A204.1 (cell line): ENCODE data around the gene FUT3.

ENCODE experiments used
- FAIRE-seq: peaks from 2 replicates; lab custom pipeline; 2012; peaks lifted over from hg19 to GRCh38; lab: Jason Lieb, UNC

The FUT3 gene

DNA sequence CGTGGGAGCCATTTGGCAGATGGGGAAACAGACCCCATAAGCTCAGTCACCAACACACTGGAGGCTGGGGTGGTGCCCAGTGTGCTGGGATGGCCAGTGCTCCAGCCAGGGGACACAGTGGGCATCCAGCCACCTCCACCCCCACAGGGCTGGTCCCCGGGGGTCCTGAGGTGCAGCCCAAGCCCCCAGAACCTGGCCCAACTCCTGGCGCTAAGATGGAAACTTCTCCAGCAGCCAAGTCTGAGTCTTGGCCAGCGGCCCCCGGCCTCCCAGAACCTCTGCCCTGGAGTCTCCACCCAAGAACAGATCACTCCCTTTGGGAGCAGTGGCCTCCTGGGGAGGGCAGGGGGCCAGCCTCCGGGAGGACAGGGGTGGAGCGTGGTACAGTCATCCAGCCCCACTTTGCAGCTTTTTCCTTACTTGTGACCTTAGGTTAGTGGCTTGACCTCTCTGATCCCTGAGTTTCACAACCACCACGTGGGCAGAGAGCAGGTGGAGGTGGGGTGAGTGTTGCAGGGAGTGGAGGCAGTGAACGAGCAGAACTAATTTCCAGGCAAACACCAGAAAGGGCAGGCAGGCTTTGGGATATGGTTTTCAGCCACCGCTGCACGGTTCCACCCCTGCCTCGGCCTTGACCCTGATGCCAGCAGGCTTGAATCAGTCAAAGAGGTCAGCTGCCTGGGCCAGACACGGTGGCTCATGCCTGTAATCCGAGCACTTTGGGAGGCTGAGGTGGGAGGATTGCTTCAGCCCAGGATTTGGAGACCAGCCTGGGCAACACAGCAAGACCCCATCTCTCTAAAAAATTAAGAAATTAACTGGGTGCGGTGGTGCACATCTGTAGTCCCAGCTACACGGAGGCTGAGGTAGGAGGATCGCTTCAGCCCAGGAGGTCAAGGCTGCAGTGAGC is 50.6 kb downstream of the FUT3 start:
- no peak for FAIRE-seq

DNA sequence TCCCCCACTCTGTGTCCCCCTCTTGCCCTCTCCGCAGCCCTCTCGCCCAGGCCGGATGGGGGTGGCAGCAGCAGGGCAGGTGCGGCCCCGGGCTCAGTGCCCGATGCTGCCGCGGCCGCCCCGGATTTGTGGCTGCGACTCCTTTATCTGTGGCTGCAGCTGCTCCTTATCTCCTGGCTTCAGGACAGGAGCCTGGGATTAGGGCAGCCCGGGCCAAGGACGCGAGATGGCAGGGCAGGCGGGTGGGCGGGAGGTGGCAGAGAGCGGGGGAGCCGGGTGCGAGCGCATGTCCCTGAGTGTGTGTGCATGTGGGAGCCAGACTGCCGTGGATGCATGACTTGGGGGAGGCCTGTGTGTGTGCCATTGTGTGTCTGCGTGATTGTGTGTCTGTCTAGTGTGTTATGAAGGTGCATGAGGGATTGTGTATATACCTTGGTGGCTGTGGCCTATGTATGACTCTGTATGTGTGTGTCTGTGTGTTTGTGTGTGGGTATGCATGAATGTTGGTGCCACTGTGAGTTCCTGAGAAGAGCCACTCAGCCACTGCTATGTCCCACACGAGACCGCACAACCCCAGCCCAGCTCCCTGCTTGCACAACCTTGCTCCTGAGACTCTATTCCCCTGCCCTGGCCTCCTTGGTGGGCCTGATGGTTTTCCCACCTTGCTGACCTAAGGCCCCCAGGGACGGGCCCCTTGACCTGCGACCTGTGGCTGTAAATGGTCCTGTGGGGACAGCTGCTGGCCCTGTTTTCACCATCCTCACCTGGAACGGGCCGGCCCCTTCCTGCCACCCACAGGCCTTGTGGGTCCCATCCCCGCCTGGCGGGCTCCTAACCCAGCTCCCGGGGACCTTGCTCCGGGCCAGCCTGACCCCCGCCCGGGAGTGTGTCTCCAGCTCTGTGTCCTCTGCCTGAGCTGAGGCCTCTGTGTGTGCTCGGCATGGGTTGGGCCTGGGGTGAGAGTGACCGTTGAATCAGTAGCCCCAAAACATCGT is 51.7 kb downstream of the FUT3 start:
- FAIRE-seq = no peak

DNA sequence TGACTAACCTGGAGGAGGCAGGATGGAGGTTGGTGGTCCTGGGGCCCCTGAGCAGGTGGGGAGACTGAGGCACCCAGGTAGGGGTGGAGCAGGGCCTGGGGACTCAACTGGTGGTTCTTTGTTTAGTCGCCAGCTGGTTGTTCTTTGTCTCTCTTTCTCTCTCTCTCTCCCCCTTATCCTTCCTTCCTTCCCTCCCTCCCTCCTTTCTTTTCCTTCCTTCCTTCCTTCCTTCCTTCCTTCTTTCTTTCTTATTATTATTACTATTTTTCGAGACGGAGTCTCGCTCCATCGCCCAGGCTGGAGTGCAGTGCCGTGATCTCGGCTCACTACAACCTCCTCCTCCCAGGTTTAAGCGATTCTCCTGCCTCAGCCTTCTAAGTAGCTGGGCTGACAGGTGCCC is 53.0 kb downstream of the FUT3 start:
- FAIRE-seq = no peak

DNA sequence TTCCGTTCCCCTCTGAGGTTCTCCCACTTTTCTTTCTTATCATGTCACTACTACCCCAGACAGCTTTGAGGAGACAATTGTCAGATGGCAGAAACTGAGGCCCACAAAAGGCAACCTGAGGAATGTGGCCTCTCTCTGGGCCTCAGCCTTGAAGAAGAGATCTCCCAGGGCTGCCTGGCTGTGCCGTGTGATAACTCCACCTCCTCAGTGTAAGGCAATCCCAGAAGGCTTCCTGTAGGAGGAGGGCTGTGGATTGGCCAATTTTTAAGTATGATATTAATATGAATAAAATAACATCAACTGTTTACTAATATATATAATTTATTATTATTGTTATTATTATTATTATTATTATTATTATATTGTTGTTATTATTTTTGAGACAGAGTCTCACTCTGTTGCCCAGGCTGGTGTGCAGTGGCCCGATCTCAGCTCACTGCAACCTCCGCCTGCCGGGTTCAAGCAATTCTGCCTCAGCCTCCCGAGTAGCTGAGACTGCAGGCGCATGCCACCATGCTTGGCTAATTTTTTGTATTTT is 55.8 kb downstream of the FUT3 start:
- FAIRE-seq = no peak

DNA sequence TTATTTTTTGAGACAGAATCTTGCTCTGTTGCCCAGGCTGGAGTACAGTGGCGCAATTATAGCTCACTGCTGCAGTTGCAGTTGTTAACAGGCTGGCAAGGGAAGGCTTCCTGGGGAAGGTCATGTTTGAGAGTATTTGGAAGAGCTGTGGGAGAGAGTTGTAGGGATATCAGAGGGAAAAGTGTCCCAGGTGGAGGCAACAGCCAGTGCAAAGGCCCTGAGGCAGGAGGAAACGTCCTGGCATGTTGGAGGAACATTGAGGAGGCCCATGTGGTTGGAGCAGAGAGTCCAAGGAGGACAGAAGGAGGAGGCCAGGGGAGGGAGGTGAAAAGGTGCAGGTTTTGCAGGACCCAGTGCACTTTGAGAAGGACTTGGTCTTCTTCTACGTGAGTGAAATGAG is 58.1 kb downstream of the FUT3 start:
- FAIRE-seq = no peak
